ENCODE data around the gene B3GALT5. TPM values are rescaled to one million over a fixed set of nuclear protein-coding genes. Genes with fewer than 3 reads are reported as not detected.

Gene B3GALT5
- total RNA-seq, 2 donors from 2014 or later = 95.6 to 115 TPM

- intact Hi-C loops (cut with DNase I, micrococcal nuclease) = loop anchor here in 1 of 2 donors (10.0 kb wide), 1 partner anchor 189 kb away; no protein-coding TSS in a partner anchor
- DNase-seq (no peak), ATAC-seq (no peak)
These were observed 101.2 kb downstream of the B3GALT5 start for GRCh38 chr21:39713905-39714304.

- intact Hi-C loops (cut with DNase I, micrococcal nuclease) = loop anchor here in 1 of 2 donors (10.0 kb wide), 1 partner anchor 190 kb away; no protein-coding TSS in a partner anchor
- no peak for DNase-seq
- no peak for ATAC-seq
These were observed 101.6 kb downstream of the B3GALT5 start for GRCh38 chr21:39714331-39714730.

GRCh38 chr21:39715804-39716397 is 103.2 kb downstream of the B3GALT5 start:
- ATAC-seq = peak; percentile 56
- DNase-seq = peak; percentile 51 to 76
- intact Hi-C loops (cut with DNase I, micrococcal nuclease) = loop anchor here (2.0 to 10.0 kb wide), 2 partner anchors 191 to 197 kb away; no protein-coding TSS in a partner anchor

- DNase-seq = no peak
- intact Hi-C loops (cut with DNase I, micrococcal nuclease) = no loop called here
- ATAC-seq = no peak
These were observed 107.5 kb downstream of the B3GALT5 start for GRCh38 chr21:39720126-39720778.

GRCh38 chr21:39721885-39722284 is 109.1 kb downstream of the B3GALT5 start:
- ATAC-seq (peak; percentile 97), DNase-seq (peak; percentile 32 to 33)
- intact Hi-C loops (cut with DNase I, micrococcal nuclease) = no loop called here

Other genes with a start within 250 kb of the B3GALT5 start
- 1 to 10 TPM in 1 of 2 donors, under 1 TPM in 1; 0.98 to 1.0 TPM for gene LCA5L, start 167.2 kb upstream of the B3GALT5 start, total RNA-seq
- gene SH3BGR, start 161.0 kb upstream of the B3GALT5 start, total RNA-seq = 1 to 10 TPM; 2.5 to 5.4 TPM
- gene IGSF5, start 132.2 kb downstream of the B3GALT5 start, total RNA-seq = under 1 TPM; 0.12 to 0.70 TPM